Measurements from ENCODE around the gene MAML3. TPM values are rescaled to one million over a fixed set of nuclear protein-coding genes. Genes with fewer than 3 reads are reported as not detected.

Gene MAML3
- total and polyA plus RNA-seq, 2 of the 13 experiments (the other 11 are each of a cell fraction or from before 2014, with no cell fraction given): 0.05 to 0.13 TPM

- WGBS (ENCODE audit: low lambda C conversion rate): 96% methylated on average over 7 of the region's 16 CpGs
- no peaks in the 10 kb centered on the region for H3K9me3 ChIP-seq (ENCODE audit: low read length)
- no peak overlapping the region for H3K4me3 ChIP-seq (replicated peaks in 1 of 3; ENCODE audit: insufficient read depth in 1 of 3, low read depth in 2 of 3, low read length in 3 of 3)
- H3K9ac ChIP-seq (ENCODE audit: insufficient read depth, low read depth, low read length): no peak overlapping the region
- in situ Hi-C loops (cut with HindIII; ENCODE audit: extremely low pct_ligation_motif_present, low pct_unique_long_range_greater_than_20kb) (no loop called here), intact Hi-C loops (cut with micrococcal nuclease; ENCODE audit: unreplicated experiment) (no loop called here)
- H4K20me1 ChIP-seq (ENCODE audit: insufficient read depth, low read length): no peaks in the 10 kb centered on the region
- H2AFZ ChIP-seq (ENCODE audit: low read length): no peak overlapping the region
- POLR2A ChIA-PET: no interaction called here
- no peaks in the 10 kb centered on the region for H3K4me1 ChIP-seq (ENCODE audit: insufficient read depth, low read length)
- FAIRE-seq (no peak), DNase-seq (ENCODE audit: low spot score) (no peak), ATAC-seq (peak; percentile 33)
- no peak overlapping the region for H3K4me2 ChIP-seq (ENCODE audit: low read depth, low read length)
- CTCF ChIA-PET (ENCODE audit: low intra/inter-chr PET ratio, low total read pairs): no interaction called here
- no peak overlapping the region for H3K27ac ChIP-seq (ENCODE audit: extremely low read length, insufficient read depth, low read length)
- no TSS peak for BruUV-seq (replicated peaks)
- peaks cover 7 to 29% of the 10 kb centered on the region in 2 experiments for H3K36me3 ChIP-seq (replicated peaks in 1 of 2; ENCODE audit: control insufficient read depth in 1 of 2, insufficient read depth in 2 of 2, low read length in 2 of 2)
- no peaks in the 10 kb centered on the region for H3K27me3 ChIP-seq (ENCODE audit: control insufficient read depth in 1 of 2, insufficient read depth in 2 of 2, low read length in 2 of 2)
- H3K79me2 ChIP-seq (ENCODE audit: insufficient read depth, low read length): no peaks in the 10 kb centered on the region
- no peak for TF ChIP-seq ZBTB42 (CRISPR knock-in tag; IDR thresholded peaks at IDR 0.05)
- TF ChIP-seq ZNF605 (CRISPR knock-in tag; IDR thresholded peaks at IDR 0.05): peak; percentile 31; the same call in 1 of the 2 replicates
- 0 out of 2 replicates have a peak, but pooled peaks have one; percentile 21 for TF ChIP-seq ZNF572 (CRISPR knock-in tag; IDR thresholded peaks at IDR 0.05)
- no peak for TF ChIP-seq NR2F1 (CRISPR knock-in tag; IDR thresholded peaks at IDR 0.05)
- TF ChIP-seq AKAP8 (CRISPR knock-in tag; IDR thresholded peaks at IDR 0.05): peak; percentile 29; the same call in 1 of the 2 replicates
- peak; percentile 96 for TF ChIP-seq AGO2 (optimal IDR thresholded peaks at IDR 0.05; ENCODE audit: low read depth, low read length)
- no peak for TF ChIP-seq ZNF781 (CRISPR knock-in tag; IDR thresholded peaks at IDR 0.05; ENCODE audit: borderline replicate concordance, not compliant biosample characterization)
- peak; percentile 40 for TF ChIP-seq ZNF883 (CRISPR knock-in tag; IDR thresholded peaks at IDR 0.05; ENCODE audit: not compliant biosample characterization)
- no peak for TF ChIP-seq TP53 (CRISPR knock-in tag; conservative IDR thresholded peaks at IDR 0.05)
- 0 out of 2 replicates have a peak, but pooled peaks have one; percentile 15 for TF ChIP-seq POLR2AphosphoS5 (IDR thresholded peaks at IDR 0.05; ENCODE audit: low read depth, low read length)
- TF ChIP-seq ZFP91 (CRISPR knock-in tag; IDR thresholded peaks at IDR 0.05; ENCODE audit: borderline replicate concordance): peak; percentile 20; the same call in 1 of the 2 replicates
- TF ChIP-seq ZC3H13 (CRISPR knock-in tag; IDR thresholded peaks at IDR 0.05): peak; percentile 14
- TF ChIP-seq POLR2A (IDR thresholded peaks at IDR 0.05; ENCODE audit: insufficient read depth in 1 of 2, low read depth in 2 of 2, low read length in 2 of 2): peak in 1 of 2 experiments; percentile 44; a peak in 1 of 4 replicates
- TF ChIP-seq, protein P1, sequence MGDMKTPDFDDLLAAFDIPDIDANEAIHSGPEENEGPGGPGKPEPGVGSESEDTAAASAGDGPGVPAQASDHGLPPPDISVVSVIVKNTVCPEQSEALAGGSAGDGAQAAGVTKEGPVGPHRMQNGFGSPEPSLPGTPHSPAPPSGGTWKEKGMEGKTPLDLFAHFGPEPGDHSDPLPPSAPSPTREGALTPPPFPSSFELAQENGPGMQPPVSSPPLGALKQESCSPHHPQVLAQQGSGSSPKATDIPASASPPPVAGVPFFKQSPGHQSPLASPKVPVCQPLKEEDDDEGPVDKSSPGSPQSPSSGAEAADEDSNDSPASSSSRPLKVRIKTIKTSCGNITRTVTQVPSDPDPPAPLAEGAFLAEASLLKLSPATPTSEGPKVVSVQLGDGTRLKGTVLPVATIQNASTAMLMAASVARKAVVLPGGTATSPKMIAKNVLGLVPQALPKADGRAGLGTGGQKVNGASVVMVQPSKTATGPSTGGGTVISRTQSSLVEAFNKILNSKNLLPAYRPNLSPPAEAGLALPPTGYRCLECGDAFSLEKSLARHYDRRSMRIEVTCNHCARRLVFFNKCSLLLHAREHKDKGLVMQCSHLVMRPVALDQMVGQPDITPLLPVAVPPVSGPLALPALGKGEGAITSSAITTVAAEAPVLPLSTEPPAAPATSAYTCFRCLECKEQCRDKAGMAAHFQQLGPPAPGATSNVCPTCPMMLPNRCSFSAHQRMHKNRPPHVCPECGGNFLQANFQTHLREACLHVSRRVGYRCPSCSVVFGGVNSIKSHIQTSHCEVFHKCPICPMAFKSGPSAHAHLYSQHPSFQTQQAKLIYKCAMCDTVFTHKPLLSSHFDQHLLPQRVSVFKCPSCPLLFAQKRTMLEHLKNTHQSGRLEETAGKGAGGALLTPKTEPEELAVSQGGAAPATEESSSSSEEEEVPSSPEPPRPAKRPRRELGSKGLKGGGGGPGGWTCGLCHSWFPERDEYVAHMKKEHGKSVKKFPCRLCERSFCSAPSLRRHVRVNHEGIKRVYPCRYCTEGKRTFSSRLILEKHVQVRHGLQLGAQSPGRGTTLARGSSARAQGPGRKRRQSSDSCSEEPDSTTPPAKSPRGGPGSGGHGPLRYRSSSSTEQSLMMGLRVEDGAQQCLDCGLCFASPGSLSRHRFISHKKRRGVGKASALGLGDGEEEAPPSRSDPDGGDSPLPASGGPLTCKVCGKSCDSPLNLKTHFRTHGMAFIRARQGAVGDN (CRISPR knock-in tag; IDR thresholded peaks at IDR 0.05): peak; percentile 52
- peak; percentile 36; the same call in 1 of the 2 replicates for TF ChIP-seq PAF1 (CRISPR knock-in tag; IDR thresholded peaks at IDR 0.05)
These were observed 434.4 kb downstream of the MAML3 start for GRCh38 chr4:139719381-139720101.

All from HepG2 (cell line).